ENCODE data around the gene ZNF865.

The ZNF865 gene

DNA sequence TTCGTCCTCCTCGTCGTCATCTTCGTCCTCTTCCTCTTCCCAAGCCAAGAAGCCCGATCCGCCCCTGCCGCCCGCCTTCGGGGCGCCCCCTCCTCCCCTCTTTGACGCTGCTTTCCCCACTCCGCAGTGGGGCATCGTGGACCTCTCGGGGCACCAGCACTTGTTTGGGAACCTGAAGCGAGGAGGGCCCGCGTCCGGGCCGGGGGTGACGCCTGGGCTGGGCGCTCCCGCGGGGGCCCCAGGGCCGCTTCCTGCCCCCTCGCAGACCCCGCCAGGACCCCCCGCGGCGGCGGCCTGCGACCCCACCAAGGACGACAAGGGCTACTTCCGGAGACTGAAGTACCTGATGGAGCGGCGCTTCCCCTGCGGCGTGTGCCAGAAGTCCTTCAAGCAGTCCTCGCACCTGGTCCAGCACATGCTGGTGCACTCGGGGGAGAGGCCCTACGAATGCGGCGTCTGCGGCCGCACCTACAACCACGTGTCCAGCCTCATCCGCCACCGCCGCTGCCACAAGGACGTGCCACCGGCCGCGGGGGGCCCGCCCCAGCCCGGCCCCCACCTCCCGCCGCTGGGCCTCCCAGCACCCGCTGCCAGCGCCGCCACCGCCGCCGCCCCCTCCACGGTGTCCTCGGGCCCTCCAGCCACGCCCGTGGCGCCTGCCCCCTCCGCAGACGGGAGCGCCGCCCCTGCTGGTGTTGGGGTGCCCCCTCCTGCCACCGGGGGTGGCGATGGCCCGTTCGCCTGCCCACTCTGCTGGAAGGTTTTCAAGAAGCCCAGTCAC lies 8.7 kb downstream of the ZNF865 start:
- peaks cover 52% of the 10 kb centered on the region for H3K36me3 Mint-ChIP-seq (ENCODE audit: low read depth)
- H3K4me1 Mint-ChIP-seq, result no peaks in the 10 kb centered on the region
- TF ChIP-seq, protein P1, sequence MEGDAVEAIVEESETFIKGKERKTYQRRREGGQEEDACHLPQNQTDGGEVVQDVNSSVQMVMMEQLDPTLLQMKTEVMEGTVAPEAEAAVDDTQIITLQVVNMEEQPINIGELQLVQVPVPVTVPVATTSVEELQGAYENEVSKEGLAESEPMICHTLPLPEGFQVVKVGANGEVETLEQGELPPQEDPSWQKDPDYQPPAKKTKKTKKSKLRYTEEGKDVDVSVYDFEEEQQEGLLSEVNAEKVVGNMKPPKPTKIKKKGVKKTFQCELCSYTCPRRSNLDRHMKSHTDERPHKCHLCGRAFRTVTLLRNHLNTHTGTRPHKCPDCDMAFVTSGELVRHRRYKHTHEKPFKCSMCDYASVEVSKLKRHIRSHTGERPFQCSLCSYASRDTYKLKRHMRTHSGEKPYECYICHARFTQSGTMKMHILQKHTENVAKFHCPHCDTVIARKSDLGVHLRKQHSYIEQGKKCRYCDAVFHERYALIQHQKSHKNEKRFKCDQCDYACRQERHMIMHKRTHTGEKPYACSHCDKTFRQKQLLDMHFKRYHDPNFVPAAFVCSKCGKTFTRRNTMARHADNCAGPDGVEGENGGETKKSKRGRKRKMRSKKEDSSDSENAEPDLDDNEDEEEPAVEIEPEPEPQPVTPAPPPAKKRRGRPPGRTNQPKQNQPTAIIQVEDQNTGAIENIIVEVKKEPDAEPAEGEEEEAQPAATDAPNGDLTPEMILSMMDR (IDR thresholded peaks at IDR 0.05; ENCODE audit: unreplicated experiment in 3 of 3), result no peak
- no peaks in the 10 kb centered on the region for H3K27me3 Mint-ChIP-seq (ENCODE audit: low read depth)
- no peak overlapping the region for H3K27ac Mint-ChIP-seq
- H3K4me3 Mint-ChIP-seq, result no peak overlapping the region
- H3K9me3 Mint-ChIP-seq, result no peaks in the 10 kb centered on the region

DNA sequence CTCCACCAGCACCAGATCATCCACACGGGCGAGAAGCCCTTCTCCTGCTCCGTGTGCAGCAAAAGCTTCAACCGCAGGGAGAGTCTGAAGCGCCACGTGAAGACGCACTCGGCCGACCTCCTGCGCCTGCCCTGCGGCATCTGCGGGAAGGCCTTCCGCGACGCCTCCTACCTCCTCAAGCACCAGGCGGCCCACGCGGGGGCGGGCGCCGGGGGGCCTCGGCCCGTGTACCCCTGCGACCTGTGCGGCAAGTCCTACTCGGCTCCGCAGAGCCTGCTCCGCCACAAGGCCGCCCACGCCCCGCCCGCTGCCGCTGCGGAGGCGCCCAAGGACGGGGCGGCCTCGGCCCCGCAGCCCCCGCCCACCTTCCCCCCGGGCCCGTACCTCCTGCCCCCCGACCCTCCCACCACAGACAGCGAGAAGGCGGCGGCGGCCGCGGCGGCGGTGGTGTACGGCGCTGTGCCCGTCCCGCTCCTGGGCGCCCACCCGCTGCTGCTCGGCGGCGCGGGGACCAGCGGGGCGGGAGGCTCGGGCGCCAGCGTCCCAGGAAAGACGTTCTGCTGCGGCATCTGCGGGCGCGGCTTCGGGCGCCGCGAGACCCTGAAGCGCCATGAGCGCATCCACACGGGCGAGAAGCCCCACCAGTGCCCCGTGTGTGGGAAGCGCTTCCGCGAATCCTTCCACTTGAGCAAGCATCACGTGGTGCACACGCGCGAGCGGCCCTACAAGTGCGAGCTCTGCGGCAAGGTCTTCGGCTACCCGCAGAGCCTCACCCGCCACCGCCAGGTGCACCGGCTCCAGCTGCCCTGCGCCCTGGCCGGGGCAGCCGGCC lies 9.5 kb downstream of the ZNF865 start:
- Mint-ChIP-seq H3K27me3 (ENCODE audit: low read depth) (no peaks in the 10 kb centered on the region), H3K9me3 (no peaks in the 10 kb centered on the region), H3K4me3 (no peak overlapping the region), H3K27ac (no peak overlapping the region), H3K36me3 (ENCODE audit: low read depth) (peaks cover 44% of the 10 kb centered on the region), H3K4me1 (no peaks in the 10 kb centered on the region)
- TF ChIP-seq, protein P1 (IDR thresholded peaks at IDR 0.05; ENCODE audit: unreplicated experiment in 3 of 3), result no peak

- Mint-ChIP-seq H3K27me3 (ENCODE audit: low read depth) (no peaks in the 10 kb centered on the region), H3K9me3 (no peaks in the 10 kb centered on the region), H3K36me3 (ENCODE audit: low read depth) (peaks cover 45% of the 10 kb centered on the region), H3K4me1 (no peaks in the 10 kb centered on the region), H3K27ac (no peak overlapping the region), H3K4me3 (no peak overlapping the region)
- TF ChIP-seq, protein P1 (IDR thresholded peaks at IDR 0.05; ENCODE audit: unreplicated experiment in 3 of 3), result no peak
Observed at GRCh38 chr19:55615543-55616394, 10.3 kb downstream of the ZNF865 start.

- Mint-ChIP-seq H3K4me3 (no peak overlapping the region), H3K4me1 (no peaks in the 10 kb centered on the region), H3K9me3 (no peaks in the 10 kb centered on the region), H3K36me3 (ENCODE audit: low read depth) (peaks cover 41% of the 10 kb centered on the region), H3K27ac (no peak overlapping the region), H3K27me3 (ENCODE audit: low read depth) (no peaks in the 10 kb centered on the region)
- TF ChIP-seq, protein P1 (IDR thresholded peaks at IDR 0.05; ENCODE audit: unreplicated experiment in 3 of 3), result no peak
Observed at GRCh38 chr19:55616395-55616875, 11.0 kb downstream of the ZNF865 start.

DNA sequence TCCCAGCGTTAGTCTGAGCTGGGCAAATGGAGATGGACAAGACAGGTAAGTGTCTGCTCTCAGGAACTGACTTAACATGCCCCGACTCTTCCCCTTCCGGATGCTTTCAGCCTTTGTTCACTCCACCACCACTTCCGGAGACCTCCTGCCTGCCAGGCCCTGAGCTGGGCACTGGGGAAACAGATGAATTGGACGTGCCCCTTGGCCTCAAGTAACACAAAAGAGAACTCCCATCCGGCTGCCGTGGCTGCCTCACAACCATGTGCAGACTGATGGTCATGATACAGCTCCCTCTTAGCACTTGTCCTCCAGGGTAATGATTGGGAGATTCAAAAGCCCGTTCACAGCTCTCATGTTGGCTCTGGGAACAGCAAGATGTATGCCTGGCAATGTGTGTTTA lies 12.0 kb downstream of the ZNF865 start:
- H3K27me3 Mint-ChIP-seq (ENCODE audit: low read depth), result no peaks in the 10 kb centered on the region
- H3K4me3 Mint-ChIP-seq, result no peak overlapping the region
- peaks cover 32% of the 10 kb centered on the region for H3K36me3 Mint-ChIP-seq (ENCODE audit: low read depth)
- TF ChIP-seq, protein P1 (IDR thresholded peaks at IDR 0.05; ENCODE audit: unreplicated experiment in 3 of 3), result no peak
- no peaks in the 10 kb centered on the region for H3K4me1 Mint-ChIP-seq
- no peak overlapping the region for H3K27ac Mint-ChIP-seq
- H3K9me3 Mint-ChIP-seq, result no peaks in the 10 kb centered on the region

Measured in nephron (organoid).